ENCODE measurements around the gene C4orf33.

DNA sequence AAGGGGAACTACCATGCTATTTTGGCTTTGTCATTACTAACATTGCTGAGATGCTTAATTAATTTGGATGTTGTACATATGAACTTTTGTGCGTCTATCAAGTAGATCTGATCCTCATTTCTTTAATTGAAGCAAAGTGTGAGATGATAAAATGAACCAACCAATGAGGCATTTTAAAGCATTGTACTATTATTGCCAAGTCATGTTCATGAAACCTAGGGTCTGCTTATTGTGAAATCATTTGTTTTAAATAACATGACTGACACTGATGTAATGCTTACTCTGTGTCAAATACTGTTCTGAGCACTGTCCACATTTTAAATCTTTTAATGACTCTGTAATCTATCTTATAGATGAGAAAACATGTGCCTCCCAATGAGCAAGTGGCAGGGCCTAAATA lies 57.7 kb downstream of the C4orf33 start:
- TF ChIP-seq CTCF (IDR thresholded peaks at IDR 0.05 in 2 of 3, conservative IDR thresholded peaks at IDR 0.05 in 1 of 3; ENCODE audit: insufficient read depth in 2 of 3, low read depth in 1 of 3, low read length in 3 of 3) (no peak), HNRNPH1 (optimal IDR thresholded peaks at IDR 0.05; ENCODE audit: low read depth, low read length) (no peak), RFX5 (IDR thresholded peaks at IDR 0.05; ENCODE audit: low read depth, low read length) (no peak), TRIM28 (IDR thresholded peaks at IDR 0.05) (no peak), ZNF274 (IDR thresholded peaks at IDR 0.05; ENCODE audit: borderline replicate concordance, low read depth, low read length) (no peak), RCOR1 (IDR thresholded peaks at IDR 0.05; ENCODE audit: borderline replicate concordance in 1 of 2, low read depth in 2 of 2, low read length in 2 of 2) (no peak), NFYB (IDR thresholded peaks at IDR 0.05; ENCODE audit: extremely low read depth, insufficient read length) (no peak), CUX1 (CRISPR knock-in tag; IDR thresholded peaks at IDR 0.05) (no peak)
- TF ChIP-seq, protein P1, sequence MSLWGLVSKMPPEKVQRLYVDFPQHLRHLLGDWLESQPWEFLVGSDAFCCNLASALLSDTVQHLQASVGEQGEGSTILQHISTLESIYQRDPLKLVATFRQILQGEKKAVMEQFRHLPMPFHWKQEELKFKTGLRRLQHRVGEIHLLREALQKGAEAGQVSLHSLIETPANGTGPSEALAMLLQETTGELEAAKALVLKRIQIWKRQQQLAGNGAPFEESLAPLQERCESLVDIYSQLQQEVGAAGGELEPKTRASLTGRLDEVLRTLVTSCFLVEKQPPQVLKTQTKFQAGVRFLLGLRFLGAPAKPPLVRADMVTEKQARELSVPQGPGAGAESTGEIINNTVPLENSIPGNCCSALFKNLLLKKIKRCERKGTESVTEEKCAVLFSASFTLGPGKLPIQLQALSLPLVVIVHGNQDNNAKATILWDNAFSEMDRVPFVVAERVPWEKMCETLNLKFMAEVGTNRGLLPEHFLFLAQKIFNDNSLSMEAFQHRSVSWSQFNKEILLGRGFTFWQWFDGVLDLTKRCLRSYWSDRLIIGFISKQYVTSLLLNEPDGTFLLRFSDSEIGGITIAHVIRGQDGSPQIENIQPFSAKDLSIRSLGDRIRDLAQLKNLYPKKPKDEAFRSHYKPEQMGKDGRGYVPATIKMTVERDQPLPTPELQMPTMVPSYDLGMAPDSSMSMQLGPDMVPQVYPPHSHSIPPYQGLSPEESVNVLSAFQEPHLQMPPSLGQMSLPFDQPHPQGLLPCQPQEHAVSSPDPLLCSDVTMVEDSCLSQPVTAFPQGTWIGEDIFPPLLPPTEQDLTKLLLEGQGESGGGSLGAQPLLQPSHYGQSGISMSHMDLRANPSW (CRISPR knock-in tag; IDR thresholded peaks at IDR 0.05): no peak
- TF ChIP-seq, protein P2, sequence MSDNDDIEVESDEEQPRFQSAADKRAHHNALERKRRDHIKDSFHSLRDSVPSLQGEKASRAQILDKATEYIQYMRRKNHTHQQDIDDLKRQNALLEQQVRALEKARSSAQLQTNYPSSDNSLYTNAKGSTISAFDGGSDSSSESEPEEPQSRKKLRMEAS (CRISPR knock-in tag; IDR thresholded peaks at IDR 0.05): no peak

Data from K562 (cell line).